ENCODE results near the gene SFTPB.

Gene SFTPB

GRCh38 chr2:85698184-85698879, 30.3 kb upstream of the SFTPB start:
- ChIA-PET CTCF (interaction anchor here (1.1 kb wide), 1 partner anchor 62 kb away, joined by 3 read pairs; no protein-coding TSS in a partner anchor), POLR2A (no interaction called here)
- no peak for DNase-seq (ENCODE audit: extremely low spot score)
- TF ChIP-seq FOXA1 (IDR thresholded peaks at IDR 0.05) (no peak), CTBP1 (IDR thresholded peaks at IDR 0.05; ENCODE audit: borderline replicate concordance) (no peak), SP1 (IDR thresholded peaks at IDR 0.05) (no peak), FOXM1 (IDR thresholded peaks at IDR 0.05; ENCODE audit: borderline replicate concordance) (no peak), ZNF384 (IDR thresholded peaks at IDR 0.05) (no peak)

GRCh38 chr2:85697716-85698115, 29.7 kb upstream of the SFTPB start:
- no peak for DNase-seq (ENCODE audit: extremely low spot score)
- TF ChIP-seq ELF4 (IDR thresholded peaks at IDR 0.05): no peak
- TF ChIP-seq FOXA1 (IDR thresholded peaks at IDR 0.05): no peak
- TF ChIP-seq L3MBTL2 (conservative IDR thresholded peaks at IDR 0.05): no peak
- TF ChIP-seq LEF1 (IDR thresholded peaks at IDR 0.05; ENCODE audit: borderline replicate concordance): no peak
- TF ChIP-seq FOXM1 (IDR thresholded peaks at IDR 0.05; ENCODE audit: borderline replicate concordance): no peak
- no peak for TF ChIP-seq CTBP1 (IDR thresholded peaks at IDR 0.05; ENCODE audit: borderline replicate concordance)
- no peak for TF ChIP-seq SUZ12 (IDR thresholded peaks at IDR 0.05)
- TF ChIP-seq SP1 (IDR thresholded peaks at IDR 0.05): no peak
- TF ChIP-seq FOXK2 (IDR thresholded peaks at IDR 0.05): no peak
- no peak for TF ChIP-seq TARDBP (IDR thresholded peaks at IDR 0.05)
- no peak for TF ChIP-seq ARNT (IDR thresholded peaks at IDR 0.05)
- no peak for TF ChIP-seq NFRKB (IDR thresholded peaks at IDR 0.05)
- TF ChIP-seq PKNOX1 (IDR thresholded peaks at IDR 0.05): no peak
- no peak for TF ChIP-seq HDGF (IDR thresholded peaks at IDR 0.05; ENCODE audit: borderline replicate concordance)
- TF ChIP-seq BHLHE40 (IDR thresholded peaks at IDR 0.05; ENCODE audit: borderline replicate concordance): no peak
- no peak for TF ChIP-seq ZNF384 (IDR thresholded peaks at IDR 0.05)
- ChIA-PET CTCF (interaction anchor here (1.1 kb wide), 1 partner anchor 61 kb away, joined by 3 read pairs; no protein-coding TSS in a partner anchor), POLR2A (no interaction called here)

- ChIA-PET CTCF (interaction anchor here (0.5 to 1.1 kb wide), 2 partner anchors 16 to 60 kb away, joined by 3 read pairs; no protein-coding TSS in a partner anchor), POLR2A (no interaction called here)
- no peak for TF ChIP-seq LEF1 (IDR thresholded peaks at IDR 0.05; ENCODE audit: borderline replicate concordance)
- TF ChIP-seq NFRKB (IDR thresholded peaks at IDR 0.05): no peak
- TF ChIP-seq BHLHE40 (IDR thresholded peaks at IDR 0.05; ENCODE audit: borderline replicate concordance): no peak
- TF ChIP-seq ZNF384 (IDR thresholded peaks at IDR 0.05): no peak
- no peak for TF ChIP-seq ELF4 (IDR thresholded peaks at IDR 0.05)
- no peak for TF ChIP-seq TARDBP (IDR thresholded peaks at IDR 0.05)
- no peak for TF ChIP-seq L3MBTL2 (conservative IDR thresholded peaks at IDR 0.05)
- TF ChIP-seq SUZ12 (IDR thresholded peaks at IDR 0.05): no peak
- TF ChIP-seq ARNT (IDR thresholded peaks at IDR 0.05): no peak
- TF ChIP-seq HDGF (IDR thresholded peaks at IDR 0.05; ENCODE audit: borderline replicate concordance): no peak
- no peak for TF ChIP-seq FOXA1 (IDR thresholded peaks at IDR 0.05)
- TF ChIP-seq FOXM1 (IDR thresholded peaks at IDR 0.05; ENCODE audit: borderline replicate concordance): no peak
- TF ChIP-seq CTBP1 (IDR thresholded peaks at IDR 0.05; ENCODE audit: borderline replicate concordance): no peak
- TF ChIP-seq PKNOX1 (IDR thresholded peaks at IDR 0.05): no peak
- DNase-seq (ENCODE audit: extremely low spot score): no peak
Measured at GRCh38 chr2:85697096-85697495, 29.1 kb upstream of the SFTPB start.

DNA sequence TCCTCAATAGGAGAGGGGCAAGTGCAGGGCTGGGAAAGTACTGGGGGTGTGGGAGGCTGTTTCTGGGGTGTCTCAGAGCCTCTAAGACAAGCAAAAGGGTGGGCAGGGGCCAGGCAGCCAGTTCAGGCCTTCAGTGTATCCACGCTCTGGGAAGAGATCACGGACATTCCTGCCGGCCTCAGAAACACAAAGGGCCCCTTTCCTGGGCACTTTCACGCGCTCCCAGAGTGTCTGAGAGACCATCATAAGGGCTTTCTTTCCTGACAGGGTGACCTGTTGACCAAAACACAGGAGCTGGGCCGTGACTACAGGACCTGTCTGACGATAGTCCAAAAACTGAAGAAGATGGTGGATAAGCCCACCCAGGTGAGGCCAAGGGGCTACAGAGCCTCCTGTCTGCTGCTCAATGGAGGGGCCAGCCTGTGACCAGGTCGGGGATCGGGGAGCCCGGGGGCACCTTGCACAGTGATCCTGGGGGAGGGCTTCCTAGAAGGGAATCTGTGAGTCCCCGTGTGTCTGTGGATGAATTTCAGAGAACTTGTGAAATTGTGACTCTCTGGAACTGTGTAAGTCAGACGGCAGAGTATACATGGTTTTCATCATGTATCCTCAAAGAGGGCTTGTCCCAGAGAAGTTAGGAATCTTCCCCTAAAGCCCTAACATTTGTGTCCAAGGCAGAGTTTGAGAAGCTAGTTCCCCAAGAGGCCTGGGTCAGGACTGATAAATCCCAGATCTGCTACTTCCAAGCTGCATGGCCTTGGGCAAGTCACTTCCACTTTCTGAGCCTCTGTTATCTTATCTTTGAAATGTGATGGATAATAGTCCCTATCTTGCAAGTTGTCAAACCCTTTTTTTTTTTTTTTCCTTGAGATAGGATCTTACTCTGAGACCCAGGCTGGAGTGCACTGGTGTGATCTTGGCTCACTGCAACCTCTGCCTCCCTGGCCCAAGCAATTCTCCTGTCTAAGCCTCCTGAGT, 28.0 kb upstream of the SFTPB start:
- ChIA-PET POLR2A (no interaction called here), CTCF (interaction anchor here (0.5 kb wide), 1 partner anchor 15 kb away, joined by 3 read pairs; no protein-coding TSS in a partner anchor)
- no peak for TF ChIP-seq LEF1 (IDR thresholded peaks at IDR 0.05; ENCODE audit: borderline replicate concordance)
- no peak for TF ChIP-seq ELF4 (IDR thresholded peaks at IDR 0.05)
- no peak for TF ChIP-seq L3MBTL2 (conservative IDR thresholded peaks at IDR 0.05)
- TF ChIP-seq BHLHE40 (IDR thresholded peaks at IDR 0.05; ENCODE audit: borderline replicate concordance): no peak
- TF ChIP-seq SP1 (IDR thresholded peaks at IDR 0.05): no peak
- TF ChIP-seq NFRKB (IDR thresholded peaks at IDR 0.05): no peak
- TF ChIP-seq CTBP1 (IDR thresholded peaks at IDR 0.05; ENCODE audit: borderline replicate concordance): no peak
- no peak for TF ChIP-seq PKNOX1 (IDR thresholded peaks at IDR 0.05)
- no peak for TF ChIP-seq TARDBP (IDR thresholded peaks at IDR 0.05)
- no peak for TF ChIP-seq FOXA1 (IDR thresholded peaks at IDR 0.05)
- DNase-seq (ENCODE audit: extremely low spot score): no peak

GRCh38 chr2:85695121-85695520, 27.1 kb upstream of the SFTPB start:
- ChIA-PET CTCF (no interaction called here), POLR2A (no interaction called here)
- TF ChIP-seq CTBP1 (IDR thresholded peaks at IDR 0.05; ENCODE audit: borderline replicate concordance) (no peak), SP1 (IDR thresholded peaks at IDR 0.05) (no peak), PKNOX1 (IDR thresholded peaks at IDR 0.05) (no peak), LEF1 (IDR thresholded peaks at IDR 0.05; ENCODE audit: borderline replicate concordance) (no peak), TARDBP (IDR thresholded peaks at IDR 0.05) (no peak), ELF4 (IDR thresholded peaks at IDR 0.05) (no peak), HDGF (IDR thresholded peaks at IDR 0.05; ENCODE audit: borderline replicate concordance) (no peak), FOXA1 (IDR thresholded peaks at IDR 0.05) (no peak), FOXK2 (IDR thresholded peaks at IDR 0.05) (no peak), L3MBTL2 (conservative IDR thresholded peaks at IDR 0.05) (no peak), FOXM1 (IDR thresholded peaks at IDR 0.05; ENCODE audit: borderline replicate concordance) (no peak), ZNF384 (IDR thresholded peaks at IDR 0.05) (no peak), ARNT (IDR thresholded peaks at IDR 0.05) (no peak), NFRKB (IDR thresholded peaks at IDR 0.05) (no peak)
- no peak for DNase-seq (ENCODE audit: extremely low spot score)
